GM23338 (cell line): Measurements from ENCODE around the gene CASS4. TPM values are rescaled to one million over a fixed set of nuclear protein-coding genes. Genes with fewer than 3 reads are reported as not detected.

ENCODE experiments used
- ATAC-seq: fragments of 200-7000 bp; cut with Tn5 transposase; 3 replicates; pipeline ENCODE4 v1.9.1; 2020
- DNase-seq: peaks from one replicate; pipeline ENCODE4 v3.0.0-alpha.2; 2015; ENCODE audit warnings: low spot score
- H2AFZ ChIP-seq: fragments of 200-600 bp; sonication (generic); 2 replicates; pipeline ENCODE4 v1.8.0; 2016; ENCODE audit warnings: antibody characterized with exemption, mild to moderate bottlenecking, moderate library complexity
- H3F3A ChIP-seq: fragments of 200-600 bp; sonication (generic); replicated peaks from 2 replicates; pipeline ENCODE4 v1.8.0; 2017; ENCODE audit warnings: antibody characterized with exemption, mixed run types, low read depth
- H3K27ac ChIP-seq: fragments of 200-600 bp; sonication (generic); 2 replicates; pipeline ENCODE4 v1.6.1; 2016; ENCODE audit warnings: low read depth
- H3K27me3 ChIP-seq: fragments of 200-600 bp; sonication (generic); 2 replicates; pipeline ENCODE4 v1.8.0; 2016; ENCODE audit warnings: mild to moderate bottlenecking, mixed run types, moderate library complexity; ENCODE audit not compliant: insufficient read depth
- H3K36me3 ChIP-seq: fragments of 200-600 bp; sonication (generic); 2 replicates; pipeline ENCODE4 v1.8.0; 2016; ENCODE audit warnings: mild to moderate bottlenecking; ENCODE audit not compliant: insufficient read depth
- H3K4me1 ChIP-seq: fragments of 200-600 bp; sonication (generic); 2 replicates; pipeline ENCODE4 v1.8.0; 2016; ENCODE audit warnings: mild to moderate bottlenecking, moderate library complexity; ENCODE audit not compliant: insufficient read depth
- H3K4me2 ChIP-seq: fragments of 200-600 bp; sonication (generic); 2 replicates; pipeline ENCODE4 v1.7.1; 2017; ENCODE audit warnings: mixed run types
- H3K4me3 ChIP-seq: fragments of 200-600 bp; sonication (generic); 2 replicates; pipeline ENCODE4 v1.6.1; 2016; ENCODE audit warnings: mixed run types
- H3K79me2 ChIP-seq: fragments of 200-600 bp; sonication (generic); replicated peaks from 2 replicates; pipeline ENCODE4 v1.8.0; 2017; ENCODE audit warnings: mild to moderate bottlenecking; ENCODE audit not compliant: insufficient read depth
- H3K9me2 ChIP-seq: fragments of 200-600 bp; sonication (generic); 2 replicates; pipeline ENCODE4 v1.8.0; 2017; ENCODE audit not compliant: insufficient read depth
- H4K20me1 ChIP-seq: fragments of 200-600 bp; sonication (generic); replicated peaks from 2 replicates; pipeline ENCODE4 v1.8.0; 2017; ENCODE audit warnings: mild to moderate bottlenecking; ENCODE audit not compliant: insufficient read depth
- H3K27ac Mint-ChIP-seq: 2 replicates; pipeline ENCODE4 v1.8.0; 2020; ENCODE audit warnings: inconsistent platforms, mild to moderate bottlenecking, moderate library complexity, mixed read lengths
- H3K27me3 Mint-ChIP-seq: 3 replicates; pipeline ENCODE4 v1.8.0; 2022; ENCODE audit warnings: low read depth, mild to moderate bottlenecking, moderate library complexity, mixed read lengths, inconsistent platforms; ENCODE audit not compliant: insufficient read depth, poor library complexity
- H3K36me3 Mint-ChIP-seq: 3 replicates; pipeline ENCODE4 v1.8.0; 2021; ENCODE audit warnings: low read depth, mild to moderate bottlenecking, inconsistent platforms, moderate library complexity, mixed read lengths
- H3K4me1 Mint-ChIP-seq: 3 replicates; pipeline ENCODE4 v1.8.0; 2020; ENCODE audit warnings: mild to moderate bottlenecking, inconsistent platforms, mixed read lengths
- H3K4me3 Mint-ChIP-seq: 3 replicates; pipeline ENCODE4 v1.8.0; 2021; ENCODE audit warnings: moderate library complexity, mild to moderate bottlenecking, inconsistent platforms, mixed read lengths
- H3K9me3 Mint-ChIP-seq: 3 replicates; pipeline ENCODE4 v1.8.0; 2020; ENCODE audit warnings: moderate library complexity, mild to moderate bottlenecking, inconsistent platforms, mixed read lengths
- CREB1 ChIP-seq: fragments of 250-450 bp; sonication (Bioruptor Pico); IDR thresholded peaks from 2 replicates; pipeline ENCODE4 v1.5.0; 2020; ENCODE audit warnings: low read depth, mild to moderate bottlenecking, moderate library complexity
- CTCF ChIP-seq, 2 experiments: fragments of 200-600 bp in 1 of 2; sonication (generic) in 1 of 2; conservative IDR thresholded peaks; 2 replicates each; pipeline versions ENCODE4 v1.5.1 to v1.6.1; 2016 to 2017; ENCODE audit warnings: antibody characterized with exemption in 2 of 2, low read depth in 2 of 2, mild to moderate bottlenecking in 2 of 2, moderate library complexity in 1 of 2
- ETS1 ChIP-seq: IDR thresholded peaks from 2 replicates; pipeline ENCODE4 v1.6.1; 2016; ENCODE audit warnings: antibody characterized with exemption
- EZH2 ChIP-seq: fragments of 200-600 bp; sonication (generic); IDR thresholded peaks from one replicate; pipeline ENCODE4 v1.8.0; 2017; ENCODE audit warnings: antibody characterized with exemption, mild to moderate bottlenecking, low read depth; ENCODE audit not compliant: unreplicated experiment
- EZH2phosphoT487 ChIP-seq: fragments of 200-600 bp; sonication (generic); IDR thresholded peaks from one replicate; pipeline ENCODE4 v1.8.1; 2018; ENCODE audit warnings: antibody characterized with exemption; ENCODE audit not compliant: unreplicated experiment
- JUNB ChIP-seq: IDR thresholded peaks from one replicate; pipeline ENCODE4 v1.6.1; 2016; ENCODE audit warnings: antibody characterized with exemption; ENCODE audit not compliant: unreplicated experiment
- NANOG ChIP-seq: IDR thresholded peaks from 2 replicates; pipeline ENCODE4 v1.6.1; 2016; ENCODE audit warnings: antibody characterized with exemption, borderline replicate concordance
- POLR2AphosphoS5 ChIP-seq: IDR thresholded peaks from 2 replicates; pipeline ENCODE4 v1.6.1; 2016; ENCODE audit warnings: antibody characterized with exemption, low read depth
- REST ChIP-seq: IDR thresholded peaks from one replicate; pipeline ENCODE4 v1.6.1; 2018; ENCODE audit warnings: antibody characterized with exemption; ENCODE audit not compliant: unreplicated experiment
- STAT1 ChIP-seq: IDR thresholded peaks from one replicate; pipeline ENCODE4 v1.6.1; 2016; ENCODE audit warnings: antibody characterized with exemption; ENCODE audit not compliant: unreplicated experiment
- ZNF114 ChIP-seq: fragments of 250-450 bp; sonication (Bioruptor Pico); IDR thresholded peaks from 2 replicates; pipeline ENCODE4 v1.5.0; 2020; ENCODE audit warnings: mild to moderate bottlenecking, moderate library complexity
- ZNF331 ChIP-seq: fragments of 250-450 bp; sonication (Bioruptor Pico); IDR thresholded peaks from 2 replicates; pipeline ENCODE4 v1.5.0; 2020; ENCODE audit warnings: low read depth, mild to moderate bottlenecking, moderate library complexity
- ZNF462 ChIP-seq: fragments of 250-450 bp; sonication (Bioruptor Pico); IDR thresholded peaks from 2 replicates; pipeline ENCODE4 v1.5.0; 2020; ENCODE audit warnings: mild to moderate bottlenecking, moderate library complexity
- polyA plus RNA-seq: library from polyadenylated mRNA; unstranded; fragments of >200 nt; fragmentation: Nextera tagmentation; extraction: Ambion mirVana; gene quantifications from 2 replicates; pipeline ENCODE4 v1.2.1, GENCODE V29; 2016
- total RNA-seq: library from RNA; depleted of rRNA; stranded (reverse); fragments of >200 nt; shearing (Covaris generic); gene quantifications from 2 replicates; pipeline ENCODE4 v1.2.3, GENCODE V29; 2014

The CASS4 gene
- total and polyA plus RNA-seq, 2 experiments from 2014 or later: not detected

- ATAC-seq (no peak), DNase-seq (no peak)
- Histone ChIP-seq H3K36me3 (no peaks in the 10 kb centered on the region), H3K4me2 (no peak overlapping the region), H3K4me3 (no peak overlapping the region), H3K79me2 (no peaks in the 10 kb centered on the region), H4K20me1 (no peaks in the 10 kb centered on the region), H3F3A (no peaks in the 10 kb centered on the region), H3K9me2 (no peaks in the 10 kb centered on the region), H3K4me1 (no peaks in the 10 kb centered on the region), H3K27ac (no peak overlapping the region), H3K27me3 (peaks cover 16% of the 10 kb centered on the region; the same call in 1 of the 2 replicates), H2AFZ (no peak overlapping the region)
- no peaks in the 10 kb centered on the region for H3K9me3 Mint-ChIP-seq
- H3K4me3 Mint-ChIP-seq: no peak overlapping the region
- no peaks in the 10 kb centered on the region for H3K36me3 Mint-ChIP-seq
- no peak overlapping the region for H3K27ac Mint-ChIP-seq
- peaks cover 15% of the 10 kb centered on the region for H3K4me1 Mint-ChIP-seq
- TF ChIP-seq REST (no peak), POLR2AphosphoS5 (no peak), ETS1 (no peak), STAT1 (no peak), JUNB (no peak), EZH2phosphoT487 (no peak), ZNF331 (no peak), CTCF (conservative IDR thresholded peaks at IDR 0.05; ENCODE audit: low read depth in 2 of 2) (no peak), EZH2 (no peak), CREB1 (CRISPR knock-in tag) (no peak), ZNF114 (CRISPR knock-in tag) (no peak), NANOG (no peak), ZNF462 (CRISPR knock-in tag) (no peak)
- peaks cover 29% of the 10 kb centered on the region for H3K27me3 Mint-ChIP-seq
Measured at GRCh38 chr20:56420940-56421688, 9.1 kb downstream of the CASS4 start.
